ENCODE measurements around the gene DNAH14.
A peak's percentile ranks its signal among the peaks of the same experiment; 100 is the strongest.

The DNAH14 gene

GRCh38 chr1:225435487-225435886 lies 506.0 kb downstream of the DNAH14 start:
- no peak for DNase-seq

- DNase-seq = no peak
Observed at GRCh38 chr1:225435957-225436392, 506.5 kb downstream of the DNAH14 start.

GRCh38 chr1:225437710-225438437 lies 508.4 kb downstream of the DNAH14 start:
- DNase-seq = no peak

- DNase-seq = no peak
Observed at GRCh38 chr1:225440380-225441221, 511.1 kb downstream of the DNAH14 start.

GRCh38 chr1:225441314-225442122 lies 512.0 kb downstream of the DNAH14 start:
- peak; percentile 68 for DNase-seq

GRCh38 chr1:225442123-225442505 lies 512.6 kb downstream of the DNAH14 start:
- peak; percentile 57 for DNase-seq

GRCh38 chr1:225445639-225446594 lies 516.4 kb downstream of the DNAH14 start:
- DNase-seq = no peak

- DNase-seq = no peak
Observed at GRCh38 chr1:225446595-225446960, 517.1 kb downstream of the DNAH14 start.

- DNase-seq = no peak
Observed at GRCh38 chr1:225446981-225447615, 517.6 kb downstream of the DNAH14 start.

GRCh38 chr1:225447650-225448089 lies 518.2 kb downstream of the DNAH14 start:
- DNase-seq = no peak

- no peak for DNase-seq
Observed at GRCh38 chr1:225448146-225448805, 518.8 kb downstream of the DNAH14 start.

Measured in RPMI8226 (cell line).